WTC11 (cell line): ENCODE measurements around the gene EGR4. TPM values are rescaled to one million over a fixed set of nuclear protein-coding genes. Genes with fewer than 3 reads are reported as not detected.

Experiments
- ATAC-seq: fragments of 200-7000 bp; cut with Tn5 transposase; 2 replicates; pipeline ENCODE4 v1.10.0; 2021; ENCODE audit warnings: mild to moderate bottlenecking, moderate library complexity
- CTCF ChIA-PET: fragments of 300-600 bp; sonication (Branson Sonifier 250); formaldehyde crosslinking; loops from one replicate; lab custom pipeline; 2021; ENCODE audit warnings: antibody characterized with exemption; lab: Charles Lee
- POLR2A ChIA-PET: fragments of 350-600 bp; sonication (Branson Sonifier 250); formaldehyde crosslinking; loops from one replicate; lab custom pipeline; 2021; ENCODE audit warnings: antibody characterized with exemption; lab: Charles Lee
- DNase-seq: peaks from one replicate; pipeline ENCODE4 v3.0.0; 2021; ENCODE audit warnings: low spot score
- H3K27ac Mint-ChIP-seq: 2 replicates; pipeline ENCODE4 v1.8.0; 2021; ENCODE audit warnings: mixed read lengths
- H3K27me3 Mint-ChIP-seq: 2 replicates; pipeline ENCODE4 v1.8.0; 2021; ENCODE audit warnings: low read depth, mild to moderate bottlenecking, moderate library complexity, mixed read lengths
- H3K36me3 Mint-ChIP-seq: 2 replicates; pipeline ENCODE4 v1.8.0; 2021; ENCODE audit warnings: mixed read lengths
- H3K4me1 Mint-ChIP-seq: 2 replicates; pipeline ENCODE4 v1.8.0; 2022; ENCODE audit warnings: mixed read lengths
- H3K4me3 Mint-ChIP-seq: 2 replicates; pipeline ENCODE4 v1.8.0; 2021; ENCODE audit warnings: mild to moderate bottlenecking, moderate library complexity, mixed read lengths
- H3K9me3 Mint-ChIP-seq: 2 replicates; pipeline ENCODE4 v1.8.0; 2021; ENCODE audit warnings: mixed read lengths
- ATF3 ChIP-seq: sonication (generic); formaldehyde crosslinking; conservative IDR thresholded peaks from 2 replicates; pipeline ENCODE4 v1.8.1; 2022; ENCODE audit warnings: mild to moderate bottlenecking, missing genetic modification reagents
- CREB1 ChIP-seq: sonication (generic); formaldehyde crosslinking; IDR thresholded peaks from 2 replicates; pipeline ENCODE4 v1.8.0; 2023; ENCODE audit warnings: mild to moderate bottlenecking, missing genetic modification reagents
- E2F1 ChIP-seq: sonication (generic); formaldehyde crosslinking; IDR thresholded peaks from 2 replicates; pipeline ENCODE4 v1.8.0; 2022; ENCODE audit warnings: mild to moderate bottlenecking, missing genetic modification reagents
- ELF4 ChIP-seq: sonication (generic); formaldehyde crosslinking; IDR thresholded peaks from 2 replicates; pipeline ENCODE4 v1.8.1; 2022; ENCODE audit warnings: low read depth, mild to moderate bottlenecking, moderate library complexity, missing genetic modification reagents
- HMGXB4 ChIP-seq: sonication (generic); formaldehyde crosslinking; IDR thresholded peaks from 2 replicates; pipeline ENCODE4 v1.8.1; 2023; ENCODE audit warnings: mild to moderate bottlenecking, moderate library complexity, missing genetic modification reagents
- KAT7 ChIP-seq: sonication (generic); formaldehyde crosslinking; IDR thresholded peaks from 2 replicates; pipeline ENCODE4 v1.8.1; 2023; ENCODE audit warnings: missing genetic modification reagents, mild to moderate bottlenecking, borderline replicate concordance
- MLX ChIP-seq: sonication (generic); formaldehyde crosslinking; IDR thresholded peaks from 2 replicates; pipeline ENCODE4 v1.8.1; 2023; ENCODE audit warnings: mild to moderate bottlenecking, missing genetic modification reagents, moderate library complexity
- NFATC4 ChIP-seq: fragments of 250-450 bp; sonication (Bioruptor Pico); IDR thresholded peaks from 2 replicates; pipeline ENCODE4 v1.9.0; 2021; ENCODE audit warnings: mild to moderate bottlenecking
- NR3C1 ChIP-seq: sonication (generic); formaldehyde crosslinking; conservative IDR thresholded peaks from 2 replicates; pipeline ENCODE4 v1.8.1; 2023; ENCODE audit warnings: low read depth, mild to moderate bottlenecking, missing genetic modification reagents
- PREB ChIP-seq: sonication (generic); formaldehyde crosslinking; IDR thresholded peaks from 2 replicates; pipeline ENCODE4 v1.8.1; 2022; ENCODE audit warnings: mild to moderate bottlenecking, missing genetic modification reagents, moderate library complexity, borderline replicate concordance
- STAT6 ChIP-seq: sonication (generic); formaldehyde crosslinking; conservative IDR thresholded peaks from 2 replicates; pipeline ENCODE4 v1.8.1; 2023; ENCODE audit warnings: mild to moderate bottlenecking, low read depth, missing genetic modification reagents, moderate library complexity
- TEAD1 ChIP-seq: sonication (generic); formaldehyde crosslinking; IDR thresholded peaks from 2 replicates; pipeline ENCODE4 v1.8.0; 2022; ENCODE audit warnings: mild to moderate bottlenecking, missing genetic modification reagents
- ZMAT4 ChIP-seq: fragments of 250-450 bp; sonication (Bioruptor Pico); IDR thresholded peaks from 2 replicates; pipeline ENCODE4 v1.9.0; 2021; ENCODE audit warnings: mild to moderate bottlenecking
- ZNF263 ChIP-seq: sonication (generic); formaldehyde crosslinking; IDR thresholded peaks from 2 replicates; pipeline ENCODE4 v1.8.1; 2022; ENCODE audit warnings: low read depth, mild to moderate bottlenecking, moderate library complexity, missing genetic modification reagents
- ZNF281 ChIP-seq: sonication (generic); formaldehyde crosslinking; IDR thresholded peaks from 2 replicates; pipeline ENCODE4 v1.8.0; 2023; ENCODE audit warnings: mild to moderate bottlenecking, missing genetic modification reagents
- ZNF532 ChIP-seq: fragments of 250-450 bp; sonication (Bioruptor Pico); IDR thresholded peaks from 2 replicates; pipeline ENCODE4 v1.9.0; 2021; ENCODE audit warnings: mild to moderate bottlenecking, borderline replicate concordance
- ZNF671 ChIP-seq: fragments of 250-450 bp; sonication (Bioruptor Pico); IDR thresholded peaks from 2 replicates; pipeline ENCODE4 v1.8.0; 2021; ENCODE audit warnings: mild to moderate bottlenecking
- total RNA-seq: library from RNA; stranded (reverse); gene quantifications from 3 replicates; pipeline ENCODE4 v1.2.3, GENCODE V29; 2021

Gene EGR4
- total RNA-seq, 1 experiment from 2014 or later, result 0.13 TPM

GRCh38 chr2:73254343-73255006 is 38.9 kb downstream of the EGR4 start (continued):
- TF ChIP-seq PREB, result no peak
- TF ChIP-seq STAT6 (CRISPR knock-in tag), result no peak
- TF ChIP-seq ZNF281 (CRISPR knock-in tag), result no peak
- TF ChIP-seq ZNF263 (CRISPR knock-in tag), result no peak
- no peak for TF ChIP-seq CREB1 (CRISPR knock-in tag)

- ChIA-PET POLR2A (interaction anchor here (1.4 kb wide), 1 partner anchor 15 kb away, joined by 5 read pairs; no protein-coding TSS in a partner anchor), CTCF (interaction anchor here (1.0 to 1.1 kb wide), 2 partner anchors 15 to 40 kb away, joined by 4 read pairs; partner anchors contain the start of gene EGR4)
- DNase-seq, result no peak
- H3K4me1 Mint-ChIP-seq, result peaks cover 6% of the 10 kb centered on the region; the same call in 1 of the 2 replicates
- H3K27ac Mint-ChIP-seq, result no peak overlapping the region
- peak; percentile 9; the same call in 1 of the 2 replicates for ATAC-seq
- H3K4me3 Mint-ChIP-seq, result no peak overlapping the region
- no peaks in the 10 kb centered on the region for H3K27me3 Mint-ChIP-seq
- H3K36me3 Mint-ChIP-seq, result peaks cover 44% of the 10 kb centered on the region
- no peaks in the 10 kb centered on the region for H3K9me3 Mint-ChIP-seq
- TF ChIP-seq NR3C1, result no peak
- TF ChIP-seq MLX (CRISPR knock-in tag), result no peak
- TF ChIP-seq ATF3 (CRISPR knock-in tag), result no peak
- TF ChIP-seq ELF4, result no peak
- no peak for TF ChIP-seq ZNF532
- no peak for TF ChIP-seq ZMAT4 (CRISPR knock-in tag)
- TF ChIP-seq NFATC4, result no peak
- no peak for TF ChIP-seq PREB
- TF ChIP-seq ZNF671 (CRISPR knock-in tag), result no peak
- TF ChIP-seq TEAD1 (CRISPR knock-in tag), result no peak
- TF ChIP-seq E2F1 (CRISPR knock-in tag), result no peak
- no peak for TF ChIP-seq KAT7 (CRISPR knock-in tag)
- no peak for TF ChIP-seq HMGXB4 (CRISPR knock-in tag)
These were observed 39.4 kb downstream of the EGR4 start for GRCh38 chr2:73253901-73254300.
